Subcutaneous preadipocyte (primary cell): ENCODE measurements around the gene ETAA1. TPM values are rescaled to one million over a fixed set of nuclear protein-coding genes. Genes with fewer than 3 reads are reported as not detected.

Experiments used
- total RNA-seq: library from RNA; depleted of rRNA; stranded (reverse); fragments of >200 nt; gene quantifications from 2 replicates; pipeline ENCODE4 v1.2.3, GENCODE V29; 2012

The ETAA1 gene
- total RNA-seq: 10.3 and 13.1 TPM in 2 replicates

DNA sequence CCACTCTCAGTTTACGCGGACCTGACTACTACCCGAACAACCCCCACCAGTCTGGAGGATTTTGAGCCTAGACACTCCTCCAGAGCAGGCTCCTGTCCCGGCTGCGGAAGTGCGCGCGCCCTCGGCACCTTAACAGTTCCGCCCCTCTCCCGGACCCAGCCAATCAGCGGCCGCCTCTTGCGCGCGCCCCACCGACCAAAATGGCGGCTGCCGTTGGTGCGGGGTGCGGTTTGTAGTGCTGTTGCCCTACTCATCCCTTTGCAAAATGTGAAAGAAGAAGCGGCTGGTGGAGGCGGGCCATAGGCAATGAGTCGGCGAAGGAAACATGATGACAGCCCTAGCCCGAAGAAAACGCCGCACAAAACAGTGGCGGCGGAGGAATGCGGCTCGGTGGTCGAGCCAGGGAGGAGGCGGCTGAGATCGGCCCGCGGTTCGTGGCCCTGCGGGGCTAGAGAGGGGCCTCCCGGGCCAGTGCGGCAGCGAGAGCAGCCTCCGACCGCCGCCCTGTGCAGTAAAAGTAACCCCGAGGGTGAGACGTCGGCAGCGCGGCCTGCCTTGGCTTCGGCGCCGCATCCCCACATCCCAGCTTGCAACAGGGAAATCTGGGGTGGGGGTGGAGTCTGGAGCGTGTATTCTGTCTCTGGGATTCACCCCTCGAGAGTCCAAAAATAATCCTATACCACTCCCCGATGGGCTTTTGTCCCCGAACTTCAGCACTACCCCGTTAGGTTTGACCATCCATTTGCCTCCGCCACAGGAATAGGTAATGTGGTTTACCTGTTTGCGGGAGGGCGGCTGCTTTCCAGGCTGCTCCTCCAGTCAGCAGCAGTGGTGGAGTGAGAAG is at the start of gene ETAA1:
Gene ETAA1, plus strand, starts transcription at position 191 of the 844 bp plus-strand sequence. Its CDS starts 116 bp downstream, at position 307.

